Measurements from ENCODE around the gene KCNQ1OT1.

KCNQ1OT1 gene

GRCh38 chr11:2657697-2658284, 42.0 kb downstream of the KCNQ1OT1 start:
- no peak overlapping the region for H3K4me2 ChIP-seq (ENCODE audit: low read length)
- H3K27me3 ChIP-seq (ENCODE audit: control insufficient read depth, insufficient read depth, low read length), result no peaks in the 10 kb centered on the region
- no peaks in the 10 kb centered on the region for H3K36me3 ChIP-seq (ENCODE audit: insufficient read depth, low read length)
- H3K4me1 ChIP-seq (ENCODE audit: control insufficient read depth, insufficient read depth, low read length), result peaks cover 11% of the 10 kb centered on the region
- H3K9me3 ChIP-seq (replicated peaks; ENCODE audit: low read length), result peaks cover 37% of the 10 kb centered on the region
- H3K4me3 ChIP-seq (ENCODE audit: low read length), result no peak overlapping the region
- H3K9ac ChIP-seq (ENCODE audit: low read depth, low read length), result no peak overlapping the region

DNA sequence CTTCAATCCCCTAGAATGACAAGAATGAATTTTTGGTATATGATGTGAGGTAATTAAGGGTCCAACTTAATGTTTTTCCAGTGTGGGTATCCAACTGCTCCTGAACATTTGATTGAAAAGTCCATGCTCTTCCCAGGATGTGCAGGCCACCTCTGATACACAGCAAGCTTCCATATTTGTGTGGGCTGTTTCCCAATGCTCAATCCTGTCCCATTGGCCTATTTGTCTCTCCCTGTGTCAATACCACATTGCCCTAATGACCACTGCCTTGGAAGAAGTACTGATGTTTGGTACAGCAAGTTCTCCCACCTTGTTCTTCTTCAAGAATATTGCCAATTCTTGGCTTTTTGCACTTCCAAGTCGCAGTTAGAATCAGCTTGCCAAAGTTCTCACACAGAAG, 42.9 kb downstream of the KCNQ1OT1 start:
- Histone ChIP-seq H3K36me3 (ENCODE audit: insufficient read depth, low read length) (no peaks in the 10 kb centered on the region), H3K4me1 (ENCODE audit: control insufficient read depth, insufficient read depth, low read length) (peaks cover 11% of the 10 kb centered on the region), H3K9me3 (replicated peaks; ENCODE audit: low read length) (peaks cover 37% of the 10 kb centered on the region), H3K27me3 (ENCODE audit: control insufficient read depth, insufficient read depth, low read length) (no peaks in the 10 kb centered on the region), H3K4me2 (ENCODE audit: low read length) (no peak overlapping the region), H3K4me3 (ENCODE audit: low read length) (no peak overlapping the region), H3K9ac (ENCODE audit: low read depth, low read length) (no peak overlapping the region)

GRCh38 chr11:2655834-2656622, 43.8 kb downstream of the KCNQ1OT1 start:
- H3K4me3 ChIP-seq (ENCODE audit: low read length), result no peak overlapping the region
- H3K27me3 ChIP-seq (ENCODE audit: control insufficient read depth, insufficient read depth, low read length), result no peaks in the 10 kb centered on the region
- H3K9ac ChIP-seq (ENCODE audit: low read depth, low read length), result no peak overlapping the region
- no peaks in the 10 kb centered on the region for H3K36me3 ChIP-seq (ENCODE audit: insufficient read depth, low read length)
- H3K4me2 ChIP-seq (ENCODE audit: low read length), result no peak overlapping the region
- H3K9me3 ChIP-seq (replicated peaks; ENCODE audit: low read length), result peaks cover 42% of the 10 kb centered on the region
- H3K4me1 ChIP-seq (ENCODE audit: control insufficient read depth, insufficient read depth, low read length), result peaks cover 11% of the 10 kb centered on the region

DNA sequence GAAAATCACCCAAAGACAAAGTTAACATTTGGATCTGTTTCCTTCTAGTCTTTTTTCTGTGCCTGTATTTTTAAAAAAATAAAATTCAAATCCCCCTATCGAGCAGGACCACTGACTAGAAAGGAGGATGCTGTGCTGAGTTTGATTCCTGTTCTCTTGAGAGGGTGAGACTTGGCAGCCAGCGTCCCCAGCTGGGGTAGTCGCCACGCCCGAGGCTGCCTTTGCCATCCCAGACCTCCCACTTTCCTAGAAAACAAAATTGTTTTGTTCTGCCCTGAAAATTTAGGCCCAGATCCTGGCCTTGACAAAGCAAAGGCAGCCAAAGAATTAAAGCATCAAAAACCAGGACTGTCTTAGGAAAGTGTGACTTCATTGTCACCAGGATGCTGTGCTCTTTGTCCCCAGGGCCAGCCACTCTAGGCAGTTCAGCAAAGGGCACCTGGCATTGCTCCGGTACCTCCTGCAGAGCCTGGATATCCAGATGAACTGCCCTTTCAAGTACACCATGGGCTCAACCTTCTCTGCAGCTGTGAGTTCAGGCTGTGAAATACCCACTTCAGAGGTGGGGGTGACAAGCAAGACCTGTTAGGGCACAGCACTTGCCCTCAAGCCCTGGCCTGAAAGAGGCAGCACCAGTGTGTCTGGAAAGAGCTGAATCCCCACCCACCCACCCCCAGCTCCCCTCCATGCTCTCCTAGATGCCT, 44.6 kb downstream of the KCNQ1OT1 start:
- Histone ChIP-seq H3K9ac (ENCODE audit: low read depth, low read length) (no peak overlapping the region), H3K4me1 (ENCODE audit: control insufficient read depth, insufficient read depth, low read length) (peaks cover 11% of the 10 kb centered on the region), H3K4me2 (ENCODE audit: low read length) (no peak overlapping the region), H3K4me3 (ENCODE audit: low read length) (no peak overlapping the region), H3K36me3 (ENCODE audit: insufficient read depth, low read length) (no peaks in the 10 kb centered on the region), H3K27me3 (ENCODE audit: control insufficient read depth, insufficient read depth, low read length) (no peaks in the 10 kb centered on the region), H3K9me3 (replicated peaks; ENCODE audit: low read length) (peaks cover 42% of the 10 kb centered on the region)

GRCh38 chr11:2653930-2654739, 45.7 kb downstream of the KCNQ1OT1 start:
- no peak overlapping the region for H3K9ac ChIP-seq (ENCODE audit: low read depth, low read length)
- peaks cover 41% of the 10 kb centered on the region for H3K9me3 ChIP-seq (replicated peaks; ENCODE audit: low read length)
- H3K27me3 ChIP-seq (ENCODE audit: control insufficient read depth, insufficient read depth, low read length), result no peaks in the 10 kb centered on the region
- H3K36me3 ChIP-seq (ENCODE audit: insufficient read depth, low read length), result no peaks in the 10 kb centered on the region
- H3K4me3 ChIP-seq (ENCODE audit: low read length), result no peak overlapping the region
- H3K4me1 ChIP-seq (ENCODE audit: control insufficient read depth, insufficient read depth, low read length), result peaks cover 11% of the 10 kb centered on the region
- no peak overlapping the region for H3K4me2 ChIP-seq (ENCODE audit: low read length)

GRCh38 chr11:2653198-2653551, 46.6 kb downstream of the KCNQ1OT1 start:
- no peak overlapping the region for H3K9ac ChIP-seq (ENCODE audit: low read depth, low read length)
- H3K4me1 ChIP-seq (ENCODE audit: control insufficient read depth, insufficient read depth, low read length), result peaks cover 11% of the 10 kb centered on the region
- no peaks in the 10 kb centered on the region for H3K27me3 ChIP-seq (ENCODE audit: control insufficient read depth, insufficient read depth, low read length)
- no peak overlapping the region for H3K4me3 ChIP-seq (ENCODE audit: low read length)
- no peaks in the 10 kb centered on the region for H3K36me3 ChIP-seq (ENCODE audit: insufficient read depth, low read length)
- no peak overlapping the region for H3K4me2 ChIP-seq (ENCODE audit: low read length)
- H3K9me3 ChIP-seq (replicated peaks; ENCODE audit: low read length), result peaks cover 38% of the 10 kb centered on the region

GRCh38 chr11:2652333-2653197, 47.2 kb downstream of the KCNQ1OT1 start:
- no peaks in the 10 kb centered on the region for H3K27me3 ChIP-seq (ENCODE audit: control insufficient read depth, insufficient read depth, low read length)
- no peaks in the 10 kb centered on the region for H3K36me3 ChIP-seq (ENCODE audit: insufficient read depth, low read length)
- no peak overlapping the region for H3K9ac ChIP-seq (ENCODE audit: low read depth, low read length)
- peaks cover 11% of the 10 kb centered on the region for H3K4me1 ChIP-seq (ENCODE audit: control insufficient read depth, insufficient read depth, low read length)
- H3K4me3 ChIP-seq (ENCODE audit: low read length), result no peak overlapping the region
- peaks cover 39% of the 10 kb centered on the region for H3K9me3 ChIP-seq (replicated peaks; ENCODE audit: low read length)
- H3K4me2 ChIP-seq (ENCODE audit: low read length), result no peak overlapping the region

DNA sequence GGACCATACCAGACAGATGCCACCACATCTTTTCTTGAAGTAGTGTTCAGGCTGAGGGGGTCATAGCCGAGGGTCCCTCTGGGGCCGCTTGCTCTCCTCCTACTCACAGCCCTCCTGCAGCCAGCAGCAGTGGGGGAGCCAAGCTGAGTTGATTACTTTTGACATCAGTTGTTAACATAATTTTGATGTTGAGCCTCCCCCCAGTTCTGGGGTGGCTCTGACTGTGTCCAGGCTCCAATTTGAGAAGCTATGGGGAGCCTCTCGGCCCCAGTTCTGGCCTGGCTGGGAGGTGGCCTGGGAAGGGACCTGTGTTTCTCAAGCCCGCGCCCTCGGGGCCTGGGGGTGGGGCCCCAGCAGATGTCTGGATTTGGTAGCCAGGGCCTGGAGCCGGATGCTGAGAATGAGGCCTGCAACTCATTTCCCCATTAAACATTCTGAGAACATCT, 47.9 kb downstream of the KCNQ1OT1 start:
- Histone ChIP-seq H3K9ac (ENCODE audit: low read depth, low read length) (no peak overlapping the region), H3K9me3 (replicated peaks; ENCODE audit: low read length) (peaks cover 42% of the 10 kb centered on the region), H3K4me2 (ENCODE audit: low read length) (no peak overlapping the region), H3K27me3 (ENCODE audit: control insufficient read depth, insufficient read depth, low read length) (no peaks in the 10 kb centered on the region), H3K36me3 (ENCODE audit: insufficient read depth, low read length) (no peaks in the 10 kb centered on the region), H3K4me3 (ENCODE audit: low read length) (no peak overlapping the region), H3K4me1 (ENCODE audit: control insufficient read depth, insufficient read depth, low read length) (peaks cover 11% of the 10 kb centered on the region)

- Histone ChIP-seq H3K4me1 (ENCODE audit: control insufficient read depth, insufficient read depth, low read length) (peaks cover 8% of the 10 kb centered on the region), H3K36me3 (ENCODE audit: insufficient read depth, low read length) (no peaks in the 10 kb centered on the region), H3K9ac (ENCODE audit: low read depth, low read length) (no peak overlapping the region), H3K9me3 (replicated peaks; ENCODE audit: low read length) (peaks cover 35% of the 10 kb centered on the region), H3K4me3 (ENCODE audit: low read length) (no peak overlapping the region), H3K4me2 (ENCODE audit: low read length) (no peak overlapping the region), H3K27me3 (ENCODE audit: control insufficient read depth, insufficient read depth, low read length) (no peaks in the 10 kb centered on the region)
These were observed 48.7 kb downstream of the KCNQ1OT1 start for GRCh38 chr11:2651054-2651617.

- Histone ChIP-seq H3K4me1 (ENCODE audit: control insufficient read depth, insufficient read depth, low read length) (peaks cover 4% of the 10 kb centered on the region), H3K4me3 (ENCODE audit: low read length) (no peak overlapping the region), H3K9me3 (replicated peaks; ENCODE audit: low read length) (peaks cover 37% of the 10 kb centered on the region), H3K9ac (ENCODE audit: low read depth, low read length) (no peak overlapping the region), H3K36me3 (ENCODE audit: insufficient read depth, low read length) (no peaks in the 10 kb centered on the region), H3K27me3 (ENCODE audit: control insufficient read depth, insufficient read depth, low read length) (no peaks in the 10 kb centered on the region), H3K4me2 (ENCODE audit: low read length) (no peak overlapping the region)
These were observed 49.4 kb downstream of the KCNQ1OT1 start for GRCh38 chr11:2650343-2650867.

All from skeletal muscle satellite cell (primary cell).